Neural cell (in vitro differentiated cells): ENCODE data around the gene ZNF554. TPM values are rescaled to one million over a fixed set of nuclear protein-coding genes. Genes with fewer than 3 reads are reported as not detected.

Experiments
- H2AFZ ChIP-seq: fragments of 200-600, 300-800 bp; sonication (generic), shearing (Covaris generic); 2 replicates; pipeline ENCODE4 v1.6.0; 2014; ENCODE audit warnings: low read depth, mild to moderate bottlenecking, antibody characterized with exemption, low read length, moderate library complexity
- H3F3A ChIP-seq: fragments of 200-600 bp; shearing (Covaris generic); 2 replicates; pipeline ENCODE4 v1.6.1; 2016; ENCODE audit warnings: mild to moderate bottlenecking, moderate library complexity, mixed read lengths, antibody characterized with exemption, low read length; ENCODE audit not compliant: insufficient read depth, poor library complexity, severe bottlenecking
- H3K27ac ChIP-seq: fragments of 200-600, 300-800 bp; sonication (generic), shearing (Covaris generic); 2 replicates; pipeline ENCODE4 v1.5.1; 2014; ENCODE audit warnings: mild to moderate bottlenecking, low read length, moderate library complexity
- H3K27me3 ChIP-seq: fragments of 300-800, 200-600 bp; sonication (generic), shearing (Covaris generic); 2 replicates; pipeline ENCODE4 v1.6.0; 2014; ENCODE audit warnings: mild to moderate bottlenecking, low read depth, low read length, moderate library complexity; ENCODE audit not compliant: insufficient read depth
- H3K36me3 ChIP-seq: fragments of 300-800, 200-600 bp; sonication (generic), shearing (Covaris generic); 2 replicates; pipeline ENCODE4 v1.5.1; 2014; ENCODE audit warnings: mild to moderate bottlenecking, antibody characterized with exemption, low read length, moderate library complexity; ENCODE audit not compliant: insufficient read depth
- H3K4me2 ChIP-seq: fragments of 300-800, 200-600 bp; sonication (generic), shearing (Covaris generic); 2 replicates; pipeline ENCODE4 v1.6.0; 2014; ENCODE audit warnings: mild to moderate bottlenecking, low read length
- H3K4me3 ChIP-seq: fragments of 300-800, 200-600 bp; sonication (generic), shearing (Covaris generic); 2 replicates; pipeline ENCODE4 v1.5.1; 2014; ENCODE audit warnings: mild to moderate bottlenecking, low read length, moderate library complexity
- H3K79me2 ChIP-seq: fragments of 200-600 bp; shearing (Covaris generic); replicated peaks from 2 replicates; pipeline ENCODE4 v1.6.0; 2014; ENCODE audit warnings: mild to moderate bottlenecking, low read length, moderate library complexity; ENCODE audit not compliant: insufficient read depth
- H3K9ac ChIP-seq: fragments of 300-800, 200-600 bp; sonication (generic), shearing (Covaris generic); 2 replicates; pipeline ENCODE4 v1.6.1; 2016; ENCODE audit warnings: mild to moderate bottlenecking, low read length, mixed read lengths
- H3K9me2 ChIP-seq: fragments of 200-600 bp; shearing (Covaris generic); 2 replicates; pipeline ENCODE4 v1.6.1; 2016; ENCODE audit warnings: mild to moderate bottlenecking, low read length, mixed read lengths; ENCODE audit not compliant: insufficient read depth
- H3K9me3 ChIP-seq: fragments of 200-600, 300-800 bp; sonication (generic), shearing (Covaris generic); 2 replicates; pipeline ENCODE4 v1.6.1; 2016; ENCODE audit warnings: mild to moderate bottlenecking, mixed run types, low read length, moderate library complexity, mixed read lengths
- H4K20me1 ChIP-seq: fragments of 200-600 bp; shearing (Covaris generic); 2 replicates; pipeline ENCODE4 v1.6.1; 2016; ENCODE audit warnings: mild to moderate bottlenecking, mixed run types; ENCODE audit not compliant: insufficient read depth
- EP300 ChIP-seq: fragments of 450-650 bp; conservative IDR thresholded peaks from 2 replicates; pipeline ENCODE4 v1.6.1; 2014; ENCODE audit warnings: antibody characterized with exemption, mild to moderate bottlenecking, moderate library complexity; ENCODE audit not compliant: poor library complexity, severe bottlenecking
- EZH2 ChIP-seq: fragments of 200-600, 300-800 bp; shearing (Covaris generic), sonication (generic); IDR thresholded peaks from 2 replicates; pipeline ENCODE4 v1.6.1; 2014; ENCODE audit warnings: antibody characterized with exemption, low read length, borderline replicate concordance, mild to moderate bottlenecking; ENCODE audit not compliant: insufficient read depth, poor library complexity, severe bottlenecking
- MXI1 ChIP-seq: fragments of 450-650 bp; conservative IDR thresholded peaks from 2 replicates; pipeline ENCODE4 v1.6.1; 2014; ENCODE audit warnings: antibody characterized with exemption, mild to moderate bottlenecking; ENCODE audit not compliant: poor library complexity, severe bottlenecking
- POLR2AphosphoS5 ChIP-seq: IDR thresholded peaks from 2 replicates; pipeline ENCODE4 v1.6.1; 2012
- RAD21 ChIP-seq: fragments of 450-650 bp; conservative IDR thresholded peaks from 2 replicates; pipeline ENCODE4 v1.6.1; 2014; ENCODE audit warnings: antibody characterized with exemption, mild to moderate bottlenecking, moderate library complexity
- SMC3 ChIP-seq: fragments of 450-650 bp; conservative IDR thresholded peaks from 2 replicates; pipeline ENCODE4 v1.6.1; 2014; ENCODE audit warnings: antibody characterized with exemption, mild to moderate bottlenecking, moderate library complexity; ENCODE audit not compliant: poor library complexity
- TAF1 ChIP-seq: IDR thresholded peaks from 2 replicates; pipeline ENCODE4 v1.6.1; 2012; ENCODE audit warnings: low read depth
- polyA plus RNA-seq: library from polyadenylated mRNA; depleted of rRNA; stranded (reverse); fragments of >200 nt; gene quantifications from 2 replicates; pipeline ENCODE4 v1.2.3, GENCODE V29; 2014
- TF ChIP-seq, protein P1 (sequence below): IDR thresholded peaks from 2 replicates; pipeline ENCODE4 v1.6.1; 2012; ENCODE audit warnings: borderline replicate concordance
- TF ChIP-seq, protein P2 (sequence below): fragments of 450-650 bp; IDR thresholded peaks from 2 replicates; pipeline ENCODE4 v1.5.1; 2014; ENCODE audit warnings: antibody characterized with exemption, mild to moderate bottlenecking, moderate library complexity; ENCODE audit not compliant: poor library complexity, severe bottlenecking

Gene ZNF554
- polyA plus RNA-seq, 1 donor from 2014 or later = 22.5 TPM

DNA sequence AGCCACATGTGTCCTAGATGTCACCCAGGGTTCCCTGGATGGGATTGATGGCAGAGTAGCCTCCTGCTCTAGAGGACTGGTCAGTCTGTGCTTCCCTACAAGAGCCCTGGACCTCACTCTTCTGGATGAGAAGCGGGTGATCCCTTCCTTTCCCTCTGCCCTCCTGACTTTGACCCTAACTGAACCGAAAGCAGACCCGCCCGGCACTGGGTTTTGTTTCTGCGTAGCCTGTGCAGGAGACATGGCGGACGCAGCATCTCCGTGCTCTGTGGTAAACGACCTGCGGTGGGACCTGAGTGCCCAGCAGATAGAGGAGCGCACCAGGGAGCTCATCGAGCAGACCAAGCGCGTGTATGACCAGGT is 29.5 kb upstream of the ZNF554 start:
- Histone ChIP-seq H3K9ac (no peak overlapping the region), H3F3A (no peaks in the 10 kb centered on the region), H3K27me3 (no peaks in the 10 kb centered on the region), H3K4me3 (no peak overlapping the region), H3K9me3 (no peaks in the 10 kb centered on the region), H3K27ac (no peak overlapping the region), H2AFZ (no peak overlapping the region), H3K79me2 (peaks cover 23% of the 10 kb centered on the region), H3K4me2 (no peak overlapping the region), H4K20me1 (no peaks in the 10 kb centered on the region), H3K36me3 (no peaks in the 10 kb centered on the region), H3K9me2 (no peaks in the 10 kb centered on the region)
- TF ChIP-seq MXI1 (no peak), RAD21 (no peak), EP300 (no peak)
- TF ChIP-seq, protein P1, sequence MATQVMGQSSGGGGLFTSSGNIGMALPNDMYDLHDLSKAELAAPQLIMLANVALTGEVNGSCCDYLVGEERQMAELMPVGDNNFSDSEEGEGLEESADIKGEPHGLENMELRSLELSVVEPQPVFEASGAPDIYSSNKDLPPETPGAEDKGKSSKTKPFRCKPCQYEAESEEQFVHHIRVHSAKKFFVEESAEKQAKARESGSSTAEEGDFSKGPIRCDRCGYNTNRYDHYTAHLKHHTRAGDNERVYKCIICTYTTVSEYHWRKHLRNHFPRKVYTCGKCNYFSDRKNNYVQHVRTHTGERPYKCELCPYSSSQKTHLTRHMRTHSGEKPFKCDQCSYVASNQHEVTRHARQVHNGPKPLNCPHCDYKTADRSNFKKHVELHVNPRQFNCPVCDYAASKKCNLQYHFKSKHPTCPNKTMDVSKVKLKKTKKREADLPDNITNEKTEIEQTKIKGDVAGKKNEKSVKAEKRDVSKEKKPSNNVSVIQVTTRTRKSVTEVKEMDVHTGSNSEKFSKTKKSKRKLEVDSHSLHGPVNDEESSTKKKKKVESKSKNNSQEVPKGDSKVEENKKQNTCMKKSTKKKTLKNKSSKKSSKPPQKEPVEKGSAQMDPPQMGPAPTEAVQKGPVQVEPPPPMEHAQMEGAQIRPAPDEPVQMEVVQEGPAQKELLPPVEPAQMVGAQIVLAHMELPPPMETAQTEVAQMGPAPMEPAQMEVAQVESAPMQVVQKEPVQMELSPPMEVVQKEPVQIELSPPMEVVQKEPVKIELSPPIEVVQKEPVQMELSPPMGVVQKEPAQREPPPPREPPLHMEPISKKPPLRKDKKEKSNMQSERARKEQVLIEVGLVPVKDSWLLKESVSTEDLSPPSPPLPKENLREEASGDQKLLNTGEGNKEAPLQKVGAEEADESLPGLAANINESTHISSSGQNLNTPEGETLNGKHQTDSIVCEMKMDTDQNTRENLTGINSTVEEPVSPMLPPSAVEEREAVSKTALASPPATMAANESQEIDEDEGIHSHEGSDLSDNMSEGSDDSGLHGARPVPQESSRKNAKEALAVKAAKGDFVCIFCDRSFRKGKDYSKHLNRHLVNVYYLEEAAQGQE = no peak
- TF ChIP-seq, protein P2, sequence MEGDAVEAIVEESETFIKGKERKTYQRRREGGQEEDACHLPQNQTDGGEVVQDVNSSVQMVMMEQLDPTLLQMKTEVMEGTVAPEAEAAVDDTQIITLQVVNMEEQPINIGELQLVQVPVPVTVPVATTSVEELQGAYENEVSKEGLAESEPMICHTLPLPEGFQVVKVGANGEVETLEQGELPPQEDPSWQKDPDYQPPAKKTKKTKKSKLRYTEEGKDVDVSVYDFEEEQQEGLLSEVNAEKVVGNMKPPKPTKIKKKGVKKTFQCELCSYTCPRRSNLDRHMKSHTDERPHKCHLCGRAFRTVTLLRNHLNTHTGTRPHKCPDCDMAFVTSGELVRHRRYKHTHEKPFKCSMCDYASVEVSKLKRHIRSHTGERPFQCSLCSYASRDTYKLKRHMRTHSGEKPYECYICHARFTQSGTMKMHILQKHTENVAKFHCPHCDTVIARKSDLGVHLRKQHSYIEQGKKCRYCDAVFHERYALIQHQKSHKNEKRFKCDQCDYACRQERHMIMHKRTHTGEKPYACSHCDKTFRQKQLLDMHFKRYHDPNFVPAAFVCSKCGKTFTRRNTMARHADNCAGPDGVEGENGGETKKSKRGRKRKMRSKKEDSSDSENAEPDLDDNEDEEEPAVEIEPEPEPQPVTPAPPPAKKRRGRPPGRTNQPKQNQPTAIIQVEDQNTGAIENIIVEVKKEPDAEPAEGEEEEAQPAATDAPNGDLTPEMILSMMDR = no peak

- Histone ChIP-seq H3K27ac (no peak overlapping the region), H3K9me2 (no peaks in the 10 kb centered on the region), H3K4me2 (no peak overlapping the region), H3K9me3 (no peaks in the 10 kb centered on the region), H4K20me1 (no peaks in the 10 kb centered on the region), H3K4me3 (no peak overlapping the region), H3K27me3 (no peaks in the 10 kb centered on the region), H3K9ac (no peak overlapping the region), H2AFZ (no peak overlapping the region), H3K36me3 (no peaks in the 10 kb centered on the region), H3K79me2 (peaks cover 19% of the 10 kb centered on the region), H3F3A (no peaks in the 10 kb centered on the region)
- TF ChIP-seq EP300 = no peak
Measured at GRCh38 chr19:2790557-2791271, 29.0 kb upstream of the ZNF554 start.

DNA sequence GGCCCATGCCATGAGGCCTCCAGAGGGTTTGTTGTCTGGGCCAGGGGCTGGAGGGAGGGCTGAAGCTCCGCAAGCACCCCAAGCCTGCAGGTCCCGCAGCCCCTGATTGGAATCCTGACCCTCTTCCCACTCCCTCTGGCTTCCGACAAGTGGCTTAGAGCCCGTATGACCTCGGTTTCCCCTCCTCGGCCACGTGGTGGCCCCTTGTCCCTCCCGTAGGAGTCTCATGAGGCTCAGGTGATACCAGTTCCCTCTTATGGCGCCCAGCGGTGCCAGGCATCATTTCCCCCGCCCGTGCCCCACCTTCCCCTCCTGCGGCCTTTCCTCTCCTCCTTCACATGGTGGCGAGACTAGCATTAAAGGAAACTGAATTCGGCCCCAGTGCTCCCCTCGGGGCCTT is 28.2 kb upstream of the ZNF554 start:
- Histone ChIP-seq H3K9me2 (no peaks in the 10 kb centered on the region), H3K9me3 (no peaks in the 10 kb centered on the region), H3K27ac (no peak overlapping the region), H2AFZ (no peak overlapping the region), H3K79me2 (peaks cover 12% of the 10 kb centered on the region), H3K4me2 (no peak overlapping the region), H3F3A (no peaks in the 10 kb centered on the region), H3K9ac (no peak overlapping the region), H3K4me3 (no peak overlapping the region), H4K20me1 (no peaks in the 10 kb centered on the region), H3K27me3 (no peaks in the 10 kb centered on the region), H3K36me3 (no peaks in the 10 kb centered on the region)
- no peak for TF ChIP-seq EP300
- no peak for TF ChIP-seq EZH2
- TF ChIP-seq POLR2AphosphoS5 = no peak
- TF ChIP-seq SMC3 = no peak
- TF ChIP-seq MXI1 = no peak
- TF ChIP-seq, protein P2 = no peak
- TF ChIP-seq TAF1 = no peak
- no peak for TF ChIP-seq RAD21
- TF ChIP-seq, protein P1 = no peak
